ENCODE measurements around the gene PPP2R5D. TPM values are rescaled to one million over a fixed set of nuclear protein-coding genes. Genes with fewer than 3 reads are reported as not detected.

Gene PPP2R5D
- total RNA-seq, 1 donor from 2014 or later, result 44.3 TPM

DNA sequence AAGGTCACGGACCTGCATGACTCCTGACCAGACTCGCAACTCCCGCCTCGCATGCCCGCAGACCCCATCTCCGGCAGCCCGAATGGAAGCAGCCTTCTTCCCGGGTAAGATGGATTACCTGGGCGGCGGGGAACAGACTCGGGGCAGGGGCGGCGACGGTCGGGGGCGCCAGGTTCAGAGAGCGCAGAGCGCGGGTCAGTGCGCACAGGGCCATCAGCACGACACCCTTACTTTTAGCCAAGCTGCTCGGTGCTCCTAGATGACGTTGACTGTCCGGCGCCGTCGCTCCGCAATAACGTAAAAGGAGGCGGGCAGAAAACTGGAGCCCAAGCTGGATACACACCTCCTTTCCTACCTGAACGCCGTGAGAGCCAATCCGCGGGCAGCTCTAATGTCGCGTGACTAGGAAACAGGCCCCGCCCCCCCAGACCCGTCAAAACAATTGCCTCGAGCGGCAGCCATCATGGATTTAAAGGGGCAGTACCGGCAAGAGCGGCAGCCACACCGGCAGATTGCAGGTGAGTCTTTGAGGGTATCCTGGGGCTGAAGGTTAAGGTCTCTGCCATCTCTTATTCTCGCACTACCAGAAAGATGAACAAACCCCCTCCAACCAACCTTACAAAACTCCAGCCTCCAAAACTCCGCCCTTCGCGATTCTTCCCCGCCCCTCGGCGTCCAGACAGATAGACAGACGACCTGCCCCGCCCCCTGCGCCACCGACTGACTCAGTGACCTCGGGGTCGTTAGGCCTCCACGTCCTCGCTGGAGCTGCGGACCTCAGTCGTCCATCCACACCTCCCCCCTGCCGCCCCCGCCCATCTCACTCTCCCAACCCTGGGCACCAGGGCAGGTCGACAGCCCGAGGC is 75.0 kb downstream of the PPP2R5D start, which contains the start of the genes KLC4 and MRPL2:
TSS of gene KLC4 (plus strand) at position 464 of the 866 bp plus-strand sequence. CDS start 1,705 bp downstream, outside the sequence.
TSS of gene MRPL2 (minus strand) at position 267 of the 866 bp plus-strand sequence. CDS start at position 214, 53 bp downstream.
- Mint-ChIP-seq H3K36me3 (ENCODE audit: unreplicated experiment) (peaks cover 19% of the 10 kb centered on the region), H3K4me1 (ENCODE audit: unreplicated experiment) (peaks cover 32% of the 10 kb centered on the region), H3K27me3 (ENCODE audit: unreplicated experiment) (no peaks in the 10 kb centered on the region), H3K4me3 (ENCODE audit: unreplicated experiment) (peak within 1 kb of the TSS; percentile 95), H3K27ac (ENCODE audit: unreplicated experiment) (peak within 1 kb of the TSS; percentile 99), H3K9me3 (ENCODE audit: unreplicated experiment) (no peaks in the 10 kb centered on the region)
- DNase-seq (ENCODE audit: extremely low spot score, unreplicated experiment), result peak; percentile 98
- TF ChIP-seq CTCF (IDR thresholded peaks at IDR 0.05), result no peak

- Mint-ChIP-seq H3K27ac (ENCODE audit: unreplicated experiment) (peak overlapping the region; percentile 99), H3K9me3 (ENCODE audit: unreplicated experiment) (no peaks in the 10 kb centered on the region), H3K27me3 (ENCODE audit: unreplicated experiment) (no peaks in the 10 kb centered on the region), H3K4me1 (ENCODE audit: unreplicated experiment) (peaks cover 31% of the 10 kb centered on the region), H3K36me3 (ENCODE audit: unreplicated experiment) (peaks cover 24% of the 10 kb centered on the region), H3K4me3 (ENCODE audit: unreplicated experiment) (peak overlapping the region; percentile 95)
- no peak for DNase-seq (ENCODE audit: extremely low spot score, unreplicated experiment)
- TF ChIP-seq CTCF (IDR thresholded peaks at IDR 0.05), result no peak
These were observed 75.8 kb downstream of the PPP2R5D start for GRCh38 chr6:43060034-43060754.

- H3K27ac Mint-ChIP-seq (ENCODE audit: unreplicated experiment), result peak overlapping the region; percentile 50
- no peaks in the 10 kb centered on the region for H3K27me3 Mint-ChIP-seq (ENCODE audit: unreplicated experiment)
- TF ChIP-seq CTCF (IDR thresholded peaks at IDR 0.05), result no peak
- DNase-seq (ENCODE audit: extremely low spot score, unreplicated experiment), result no peak
- peaks cover 24% of the 10 kb centered on the region for H3K36me3 Mint-ChIP-seq (ENCODE audit: unreplicated experiment)
- H3K9me3 Mint-ChIP-seq (ENCODE audit: unreplicated experiment), result no peaks in the 10 kb centered on the region
- H3K4me3 Mint-ChIP-seq (ENCODE audit: unreplicated experiment), result peak overlapping the region; percentile 95
- peaks cover 31% of the 10 kb centered on the region for H3K4me1 Mint-ChIP-seq (ENCODE audit: unreplicated experiment)
These were observed 76.6 kb downstream of the PPP2R5D start for GRCh38 chr6:43060755-43061633.

- Mint-ChIP-seq H3K36me3 (ENCODE audit: unreplicated experiment) (peaks cover 29% of the 10 kb centered on the region), H3K27ac (ENCODE audit: unreplicated experiment) (no peak overlapping the region), H3K4me1 (ENCODE audit: unreplicated experiment) (peaks cover 31% of the 10 kb centered on the region), H3K27me3 (ENCODE audit: unreplicated experiment) (no peaks in the 10 kb centered on the region), H3K4me3 (ENCODE audit: unreplicated experiment) (no peak overlapping the region), H3K9me3 (ENCODE audit: unreplicated experiment) (no peaks in the 10 kb centered on the region)
- TF ChIP-seq CTCF (IDR thresholded peaks at IDR 0.05), result no peak
- DNase-seq (ENCODE audit: extremely low spot score, unreplicated experiment), result no peak
These were observed 77.5 kb downstream of the PPP2R5D start for GRCh38 chr6:43061861-43062260.

Other genes starting within 250 kb of the PPP2R5D start
- 23.4 and 23.8 TPM in 2 replicates for gene TBCC, start 238.5 kb upstream of the PPP2R5D start, total RNA-seq
- 12.0 and 12.7 TPM in 2 replicates for gene BICRAL, start 202.5 kb upstream of the PPP2R5D start, total RNA-seq
- 77.4 and 80.5 TPM in 2 replicates for gene RPL7L1, start 105.0 kb upstream of the PPP2R5D start, total RNA-seq
- gene PTCRA, start 68.5 kb upstream of the PPP2R5D start, total RNA-seq, result not detected in 2 replicates
- 69.0 and 73.6 TPM in 2 replicates for gene CNPY3, start 55.1 kb upstream of the PPP2R5D start, total RNA-seq
- 0.44 and 0.97 TPM in 2 replicates for gene GNMT, start 23.8 kb upstream of the PPP2R5D start, total RNA-seq
- gene PEX6, start 5.4 kb upstream of the PPP2R5D start, total RNA-seq, result 27.1 and 27.3 TPM in 2 replicates
- gene MEA1, start 29.4 kb downstream of the PPP2R5D start, total RNA-seq, result 66.2 and 67.8 TPM in 2 replicates
- 112 and 114 TPM in 2 replicates for gene KLHDC3, start 29.7 kb downstream of the PPP2R5D start, total RNA-seq
- 58.1 and 66.2 TPM in 2 replicates for gene RRP36, start 37.1 kb downstream of the PPP2R5D start, total RNA-seq
- gene CUL7, start 69.3 kb downstream of the PPP2R5D start, total RNA-seq, result 59.9 and 62.3 TPM in 2 replicates
- gene MRPL2, start 74.9 kb downstream of the PPP2R5D start, total RNA-seq, result 50.7 and 55.2 TPM in 2 replicates
- gene KLC4, start 75.1 kb downstream of the PPP2R5D start, total RNA-seq, result 39.0 and 44.5 TPM in 2 replicates
- 183 and 189 TPM in 2 replicates for gene PTK7, start 91.7 kb downstream of the PPP2R5D start, total RNA-seq
- 29.8 and 32.5 TPM in 2 replicates for gene SRF, start 186.7 kb downstream of the PPP2R5D start, total RNA-seq
- 39.5 and 41.9 TPM in 2 replicates for gene CUL9, start 197.6 kb downstream of the PPP2R5D start, total RNA-seq
- 27.2 and 35.6 TPM in 2 replicates for gene DNPH1, start 244.9 kb downstream of the PPP2R5D start, total RNA-seq

All from osteocyte (in vitro differentiated cells).